Activated B cell treated with CpG ODN at 0.5 μM for 24 hours (primary cell): Measurements from ENCODE around the gene CACNB1. TPM values are rescaled to one million over a fixed set of nuclear protein-coding genes. Genes with fewer than 3 reads are reported as not detected.
"Not testable (repeated sequence)": the region's sequence is repeated elsewhere in the genome, so short reads cannot be mapped to it uniquely, and the experiment has no call there.

Experiments
- ATAC-seq: fragments of 200-7000 bp; cut with Tn5 transposase; one replicate; pipeline ENCODE4 v1.10.0; 2021; ENCODE audit warnings: low read depth, mild to moderate bottlenecking, moderate library complexity
- CTCF ChIA-PET: fragments of 350-600 bp; sonication (Branson Sonifier 250); formaldehyde crosslinking; loops from one replicate; lab custom pipeline; 2021; ENCODE audit warnings: antibody characterized with exemption; lab: Charles Lee
- POLR2A ChIA-PET: fragments of 350-600 bp; sonication (Branson Sonifier 250); formaldehyde crosslinking; loops from one replicate; lab custom pipeline; 2021; ENCODE audit warnings: antibody characterized with exemption; lab: Charles Lee
- DNase-seq: peaks from one replicate; pipeline ENCODE4 v3.0.0; 2022
- H3K27ac Mint-ChIP-seq: one replicate; pipeline ENCODE4 v1.8.0; 2020; ENCODE audit warnings: mixed read lengths
- H3K27me3 Mint-ChIP-seq: one replicate; pipeline ENCODE4 v1.8.0; 2021; ENCODE audit warnings: mixed read lengths
- H3K36me3 Mint-ChIP-seq: one replicate; pipeline ENCODE4 v1.8.0; 2021; ENCODE audit warnings: low read depth, mixed read lengths
- H3K4me1 Mint-ChIP-seq: one replicate; pipeline ENCODE4 v1.8.0; 2021; ENCODE audit warnings: mixed read lengths
- H3K4me3 Mint-ChIP-seq: one replicate; pipeline ENCODE4 v1.8.0; 2020; ENCODE audit warnings: mild to moderate bottlenecking, mixed read lengths
- H3K9me3 Mint-ChIP-seq: one replicate; pipeline ENCODE4 v1.8.0; 2020; ENCODE audit warnings: mixed read lengths
- CTCF ChIP-seq: fragments of 200-600 bp; IDR thresholded peaks from one replicate; pipeline ENCODE4 v1.8.0; 2022; ENCODE audit warnings: antibody characterized with exemption, mild to moderate bottlenecking
- intact Hi-C: fragments of 100-400 bp; cut with micrococcal nuclease; formaldehyde crosslinking; loops from one replicate; pipeline ENCODE4 v1.15.1; 2024
- total RNA-seq: library from RNA; stranded (reverse); gene quantifications from 2 replicates; pipeline ENCODE4 v1.2.3, GENCODE V29; 2022

CACNB1 gene
- total RNA-seq, 1 donor from 2014 or later = 5.7 TPM

- no peak for DNase-seq
- POLR2A ChIA-PET = interaction anchor here (0.6 kb wide), 1 partner anchor 363 kb away, joined by 4 read pairs; no protein-coding TSS in a partner anchor
- peaks cover 28% of the 10 kb centered on the region for H3K27me3 Mint-ChIP-seq
- H3K4me3 Mint-ChIP-seq = no peak overlapping the region
- no peak overlapping the region for H3K27ac Mint-ChIP-seq
- ATAC-seq = no peak
- TF ChIP-seq CTCF = no peak
- H3K36me3 Mint-ChIP-seq = peaks cover under 1% of the 10 kb centered on the region
- CTCF ChIA-PET = interaction anchor here (1.4 kb wide), 1 partner anchor 187 kb away, joined by 3 read pairs; no protein-coding TSS in a partner anchor
- peaks cover 13% of the 10 kb centered on the region for H3K4me1 Mint-ChIP-seq
- intact Hi-C loops = no loop called here
- H3K9me3 Mint-ChIP-seq = no peaks in the 10 kb centered on the region
Measured at GRCh38 chr17:39171933-39172332, 25.5 kb downstream of the CACNB1 start.

GRCh38 chr17:39170558-39170957, 26.9 kb downstream of the CACNB1 start:
- no peak for TF ChIP-seq CTCF
- CTCF ChIA-PET = no interaction called here
- Mint-ChIP-seq H3K9me3 (no peaks in the 10 kb centered on the region), H3K36me3 (no peaks in the 10 kb centered on the region), H3K4me3 (no peak overlapping the region), H3K27me3 (peaks cover 41% of the 10 kb centered on the region), H3K4me1 (peaks cover 20% of the 10 kb centered on the region), H3K27ac (no peak overlapping the region)
- ATAC-seq (no peak), DNase-seq (no peak)
- POLR2A ChIA-PET = no interaction called here
- intact Hi-C loops = no loop called here

GRCh38 chr17:39170109-39170508, 27.4 kb downstream of the CACNB1 start:
- Mint-ChIP-seq H3K9me3 (no peaks in the 10 kb centered on the region), H3K4me1 (peaks cover 19% of the 10 kb centered on the region), H3K27ac (no peak overlapping the region), H3K36me3 (no peaks in the 10 kb centered on the region), H3K4me3 (no peak overlapping the region), H3K27me3 (peaks cover 41% of the 10 kb centered on the region)
- intact Hi-C loops = no loop called here
- ChIA-PET POLR2A (no interaction called here), CTCF (no interaction called here)
- no peak for ATAC-seq
- no peak for TF ChIP-seq CTCF
- DNase-seq = no peak

GRCh38 chr17:39169518-39169917, 28.0 kb downstream of the CACNB1 start:
- ATAC-seq (no peak), DNase-seq (no peak)
- Mint-ChIP-seq H3K4me1 (peaks cover 22% of the 10 kb centered on the region), H3K4me3 (no peak overlapping the region), H3K9me3 (no peaks in the 10 kb centered on the region), H3K36me3 (peaks cover 3% of the 10 kb centered on the region), H3K27me3 (peaks cover 45% of the 10 kb centered on the region), H3K27ac (no peak overlapping the region)
- intact Hi-C loops = no loop called here
- CTCF ChIA-PET = no interaction called here
- no peak for TF ChIP-seq CTCF
- POLR2A ChIA-PET = interaction anchor here (0.9 kb wide), 1 partner anchor 38 kb away, joined by 4 read pairs; no protein-coding TSS in a partner anchor

- Mint-ChIP-seq H3K4me1 (peaks cover 23% of the 10 kb centered on the region), H3K9me3 (no peaks in the 10 kb centered on the region), H3K27me3 (peaks cover 45% of the 10 kb centered on the region), H3K4me3 (no peak overlapping the region), H3K36me3 (peaks cover 3% of the 10 kb centered on the region), H3K27ac (peak overlapping the region; percentile 3)
- ChIA-PET CTCF (no interaction called here), POLR2A (interaction anchor here (0.6 to 0.9 kb wide), 2 partner anchors 39 to 349 kb away, joined by 4 to 8 read pairs; no protein-coding TSS in a partner anchor)
- no peak for TF ChIP-seq CTCF
- no peak for DNase-seq
- intact Hi-C loops = no loop called here
- ATAC-seq = no peak
Measured at GRCh38 chr17:39169101-39169500, 28.4 kb downstream of the CACNB1 start.

- CTCF ChIA-PET = interaction anchor here (5.6 kb wide), 1 partner anchor 15 kb away, joined by 42 read pairs; no protein-coding TSS in a partner anchor
- H3K4me3 Mint-ChIP-seq, ATAC-seq, H3K36me3 Mint-ChIP-seq, intact Hi-C loops, DNase-seq, H3K9me3 Mint-ChIP-seq, H3K27ac Mint-ChIP-seq: not testable (repeated sequence)
- Mint-ChIP-seq H3K27me3 (peaks cover 42% of the 10 kb centered on the region), H3K4me1 (peaks cover 23% of the 10 kb centered on the region)
- POLR2A ChIA-PET = interaction anchor here (0.6 to 0.7 kb wide), 2 partner anchors 349 to 812 kb away, joined by 7 to 8 read pairs; partner anchors contain the start of gene PSMD3
Measured at GRCh38 chr17:39168503-39168902, 29.0 kb downstream of the CACNB1 start.
